OCI-LY1 (cell line): ENCODE measurements around the gene ARL2BP.

Source experiments
- H2AFZ ChIP-seq: fragments of 200-600 bp; sonication (generic), shearing (Covaris generic); 2 replicates; pipeline ENCODE4 v1.6.0; 2014; ENCODE audit warnings: antibody characterized with exemption, mild to moderate bottlenecking, low read length
- H3F3A ChIP-seq: fragments of 200-600 bp; sonication (generic), shearing (Covaris generic); 2 replicates; pipeline ENCODE4 v1.6.0; 2014; ENCODE audit warnings: mild to moderate bottlenecking, antibody characterized with exemption, low read length, moderate library complexity; ENCODE audit not compliant: insufficient read depth
- H3K27ac ChIP-seq: fragments of 200-600 bp; sonication (generic); 2 replicates; pipeline ENCODE4 v1.5.1; 2014; ENCODE audit warnings: low read length, mixed run types, mild to moderate bottlenecking, low read depth; ENCODE audit not compliant: poor library complexity, severe bottlenecking
- H3K27me3 ChIP-seq: fragments of 200-600 bp; sonication (generic); 2 replicates; pipeline ENCODE4 v1.6.0; 2014; ENCODE audit warnings: antibody characterized with exemption, mild to moderate bottlenecking, low read length, moderate library complexity; ENCODE audit not compliant: insufficient read depth
- H3K36me3 ChIP-seq: fragments of 200-600 bp; sonication (generic); 2 replicates; pipeline ENCODE4 v1.6.1; 2014; ENCODE audit warnings: mild to moderate bottlenecking, antibody characterized with exemption, low read length, moderate library complexity, mixed read lengths; ENCODE audit not compliant: insufficient read depth
- H3K4me1 ChIP-seq: fragments of 200-600 bp; sonication (generic); 2 replicates; pipeline ENCODE4 v1.5.1; 2014; ENCODE audit warnings: mild to moderate bottlenecking, low read length, moderate library complexity; ENCODE audit not compliant: insufficient read depth, severe bottlenecking
- H3K4me2 ChIP-seq: fragments of 200-600 bp; sonication (generic), shearing (Covaris generic); 2 replicates; pipeline ENCODE4 v1.6.1; 2014; ENCODE audit warnings: low read length
- H3K4me3 ChIP-seq: fragments of 200-600 bp; sonication (generic); 2 replicates; pipeline ENCODE4 v1.5.1; 2014; ENCODE audit warnings: low read length, low read depth, mild to moderate bottlenecking, mixed read lengths; ENCODE audit not compliant: poor library complexity, severe bottlenecking
- H3K79me2 ChIP-seq: fragments of 200-600 bp; shearing (Covaris generic); 2 replicates; pipeline ENCODE4 v1.6.1; 2016; ENCODE audit warnings: mixed run types, low read length, mixed read lengths; ENCODE audit not compliant: insufficient read depth
- H3K9ac ChIP-seq: fragments of 200-600 bp; sonication (generic), shearing (Covaris generic); 2 replicates; pipeline ENCODE4 v1.6.1; 2014; ENCODE audit warnings: mild to moderate bottlenecking, low read length, mixed read lengths
- H3K9me2 ChIP-seq: fragments of 200-600 bp; sonication (generic), shearing (Covaris generic); 2 replicates; pipeline ENCODE4 v1.6.1; 2014; ENCODE audit warnings: low read depth, mild to moderate bottlenecking, low read length, mixed read lengths
- H3K9me3 ChIP-seq: fragments of 200-600 bp; shearing (Covaris generic); 2 replicates; pipeline ENCODE4 v1.6.1; 2014; ENCODE audit warnings: low read length, mixed read lengths
- H4K20me1 ChIP-seq: fragments of 200-600 bp; sonication (generic), shearing (Covaris generic); 2 replicates; pipeline ENCODE4 v1.6.0; 2016; ENCODE audit warnings: mild to moderate bottlenecking, low read length; ENCODE audit not compliant: insufficient read depth
- CTCF ChIP-seq: fragments of 200-600 bp; sonication (generic), shearing (Covaris generic); IDR thresholded peaks from 2 replicates; pipeline ENCODE4 v1.5.1; 2017; ENCODE audit warnings: mild to moderate bottlenecking, antibody characterized with exemption, low read length, moderate library complexity, mixed read lengths
- EZH2 ChIP-seq: fragments of 200-600 bp; sonication (generic), shearing (Covaris generic); IDR thresholded peaks from 2 replicates; pipeline ENCODE4 v1.8.0; 2017; ENCODE audit warnings: borderline replicate concordance, mixed run types, mild to moderate bottlenecking, antibody characterized with exemption, low read length, moderate library complexity, mixed read lengths

ARL2BP gene

DNA sequence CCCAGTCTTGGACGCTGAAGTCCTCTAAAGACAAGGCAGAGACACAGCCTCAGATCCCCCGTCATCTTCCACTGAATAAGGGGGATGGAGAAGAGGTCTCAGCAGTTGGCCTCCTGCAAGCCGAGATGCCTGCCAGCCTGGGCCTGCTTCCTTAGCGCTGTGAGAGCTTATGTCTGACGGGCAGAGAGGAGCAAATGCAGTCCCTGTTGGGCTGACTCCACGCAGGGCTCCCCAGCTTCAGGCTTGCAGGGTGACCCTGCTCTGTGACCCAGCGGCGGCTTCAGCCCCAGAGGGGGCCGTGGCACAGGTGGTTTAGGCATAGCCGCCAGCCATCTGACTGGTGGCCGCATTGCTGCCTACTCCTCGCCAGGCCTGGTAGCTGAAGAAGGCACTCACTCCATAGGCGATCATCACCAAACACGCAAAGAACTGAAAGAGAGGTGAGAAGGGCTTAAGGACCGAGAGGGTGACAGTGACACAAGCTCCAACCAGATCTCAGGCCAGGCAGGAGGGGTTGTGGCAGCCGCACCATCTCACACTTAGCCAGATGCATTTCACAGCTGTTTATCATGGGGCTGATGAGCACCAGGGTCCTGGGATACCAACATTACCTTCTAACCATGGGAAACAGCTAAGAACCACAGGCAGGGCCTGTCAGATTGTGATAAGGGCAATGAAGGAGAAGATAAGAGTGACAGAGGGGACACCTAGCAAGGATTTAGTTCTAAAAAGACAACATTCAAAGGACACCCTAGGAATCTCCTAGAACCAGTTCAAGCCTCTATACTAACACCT, 11.7 kb downstream of the ARL2BP start:
- no peak overlapping the region for H2AFZ ChIP-seq
- H3K4me2 ChIP-seq: no peak overlapping the region
- H3K27me3 ChIP-seq: no peaks in the 10 kb centered on the region
- H4K20me1 ChIP-seq: no peaks in the 10 kb centered on the region
- H3K4me3 ChIP-seq: no peak overlapping the region
- H3K9me3 ChIP-seq: peaks cover 7% of the 10 kb centered on the region; the same call in 1 of the 2 replicates
- no peak overlapping the region for H3K9ac ChIP-seq
- no peaks in the 10 kb centered on the region for H3K79me2 ChIP-seq
- peaks cover 13% of the 10 kb centered on the region for H3K4me1 ChIP-seq
- H3K36me3 ChIP-seq: peaks cover 22% of the 10 kb centered on the region
- H3K27ac ChIP-seq: no peak overlapping the region
- no peaks in the 10 kb centered on the region for H3F3A ChIP-seq
- TF ChIP-seq CTCF (no peak), EZH2 (no peak)
- no peaks in the 10 kb centered on the region for H3K9me2 ChIP-seq

DNA sequence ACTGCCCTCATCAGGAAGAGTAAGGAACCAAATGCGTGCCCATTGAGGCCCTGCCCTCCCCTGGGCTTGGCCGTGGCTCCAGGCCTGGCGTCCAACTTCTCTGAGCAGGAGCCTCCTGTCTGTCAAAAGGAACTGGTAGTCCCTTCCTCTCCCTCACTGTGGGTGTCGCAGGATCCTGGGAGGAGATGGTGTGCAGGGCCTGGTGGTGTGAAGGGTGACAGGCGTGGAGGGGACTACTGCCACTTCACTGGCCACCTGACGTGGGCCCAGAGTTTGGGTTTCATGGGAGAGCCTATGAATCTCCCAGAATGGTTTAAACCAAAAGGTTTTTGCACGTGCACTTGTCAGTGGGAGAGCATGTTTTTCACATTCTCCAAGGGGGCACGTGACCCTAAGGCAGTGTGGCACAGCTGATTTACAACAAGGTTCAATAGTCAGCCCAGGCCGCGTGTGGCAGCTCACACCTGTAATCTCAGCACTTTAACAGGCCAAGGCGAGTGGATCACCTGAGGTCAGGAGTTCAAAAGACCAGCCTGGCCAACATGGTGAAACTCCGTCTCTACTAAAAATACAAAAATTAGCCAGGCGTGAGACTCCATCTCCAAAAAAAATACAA, 12.5 kb downstream of the ARL2BP start:
- Histone ChIP-seq H3K36me3 (peaks cover 15% of the 10 kb centered on the region), H3K79me2 (no peaks in the 10 kb centered on the region), H3F3A (no peaks in the 10 kb centered on the region), H3K4me3 (no peak overlapping the region), H4K20me1 (no peaks in the 10 kb centered on the region), H3K9me2 (no peaks in the 10 kb centered on the region), H3K4me2 (no peak overlapping the region), H3K4me1 (peaks cover 13% of the 10 kb centered on the region), H3K27ac (no peak overlapping the region), H3K9me3 (no peaks in the 10 kb centered on the region; the same call in 1 of the 2 replicates), H2AFZ (no peak overlapping the region), H3K9ac (no peak overlapping the region), H3K27me3 (no peaks in the 10 kb centered on the region)
- TF ChIP-seq CTCF: no peak
- no peak for TF ChIP-seq EZH2

GRCh38 chr16:57258226-57258909, 13.3 kb downstream of the ARL2BP start:
- Histone ChIP-seq H3K4me3 (no peak overlapping the region), H3K27ac (no peak overlapping the region), H2AFZ (no peak overlapping the region), H3K9me3 (no peaks in the 10 kb centered on the region), H3K79me2 (no peaks in the 10 kb centered on the region), H3K4me1 (peaks cover 13% of the 10 kb centered on the region), H3F3A (no peaks in the 10 kb centered on the region), H3K36me3 (peaks cover 7% of the 10 kb centered on the region), H3K4me2 (no peak overlapping the region), H3K9me2 (no peaks in the 10 kb centered on the region), H4K20me1 (no peaks in the 10 kb centered on the region), H3K27me3 (no peaks in the 10 kb centered on the region), H3K9ac (no peak overlapping the region)
- TF ChIP-seq EZH2: no peak
- TF ChIP-seq CTCF: no peak
